ENCODE measurements around the gene ELAVL2.

The ELAVL2 gene

GRCh38 chr9:23814243-23814642 lies 11.8 kb downstream of the ELAVL2 start:
- TF ChIP-seq CTCF (IDR thresholded peaks at IDR 0.05; ENCODE audit: low read depth, low read length): no peak
- DNase-seq: no peak
- Histone ChIP-seq H3K27ac (0 out of 2 replicates have a peak overlapping the region, but pooled peaks have one; percentile 17), H3K9me3 (ENCODE audit: severe bottlenecking) (no peaks in the 10 kb centered on the region), H3K27me3 (ENCODE audit: insufficient read depth, low read depth, severe bottlenecking) (no peaks in the 10 kb centered on the region), H3K4me3 (ENCODE audit: low read depth, low read length) (no peak overlapping the region), H3K36me3 (no peaks in the 10 kb centered on the region)

DNA sequence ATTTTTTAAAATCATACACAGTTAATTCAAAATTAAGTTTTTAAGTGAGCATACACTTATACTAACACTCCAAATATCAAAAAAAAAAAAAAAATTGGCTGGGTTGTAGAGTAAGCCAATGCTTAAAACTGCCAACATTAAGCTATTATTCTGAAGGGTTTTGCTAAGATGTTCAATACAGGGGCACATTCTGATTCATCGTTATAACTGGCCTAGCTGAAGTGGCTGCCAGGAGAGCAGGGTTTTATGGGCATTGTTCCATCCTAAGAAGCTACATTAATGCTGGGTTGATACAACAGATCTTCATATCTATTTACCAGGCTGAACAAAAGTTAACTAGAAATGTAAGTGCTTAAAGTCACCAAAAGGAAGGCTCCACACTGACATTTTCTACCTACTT lies 13.4 kb downstream of the ELAVL2 start:
- no peak for TF ChIP-seq CTCF (IDR thresholded peaks at IDR 0.05; ENCODE audit: low read depth, low read length)
- Histone ChIP-seq H3K9me3 (ENCODE audit: severe bottlenecking) (no peaks in the 10 kb centered on the region), H3K36me3 (no peaks in the 10 kb centered on the region), H3K27me3 (ENCODE audit: insufficient read depth, low read depth, severe bottlenecking) (no peaks in the 10 kb centered on the region), H3K27ac (no peak overlapping the region), H3K4me3 (ENCODE audit: low read depth, low read length) (no peak overlapping the region)
- no peak for DNase-seq

GRCh38 chr9:23811633-23812032 lies 14.4 kb downstream of the ELAVL2 start:
- no peak for DNase-seq
- H3K9me3 ChIP-seq (ENCODE audit: severe bottlenecking): no peaks in the 10 kb centered on the region
- H3K36me3 ChIP-seq: no peaks in the 10 kb centered on the region
- no peak overlapping the region for H3K27ac ChIP-seq
- no peak for TF ChIP-seq CTCF (IDR thresholded peaks at IDR 0.05; ENCODE audit: low read depth, low read length)
- no peak overlapping the region for H3K4me3 ChIP-seq (ENCODE audit: low read depth, low read length)
- no peaks in the 10 kb centered on the region for H3K27me3 ChIP-seq (ENCODE audit: insufficient read depth, low read depth, severe bottlenecking)

- H3K27ac ChIP-seq: no peak overlapping the region
- no peaks in the 10 kb centered on the region for H3K9me3 ChIP-seq (ENCODE audit: severe bottlenecking)
- DNase-seq: no peak
- no peak for TF ChIP-seq CTCF (IDR thresholded peaks at IDR 0.05; ENCODE audit: low read depth, low read length)
- no peaks in the 10 kb centered on the region for H3K27me3 ChIP-seq (ENCODE audit: insufficient read depth, low read depth, severe bottlenecking)
- H3K4me3 ChIP-seq (ENCODE audit: low read depth, low read length): no peak overlapping the region
- H3K36me3 ChIP-seq: no peaks in the 10 kb centered on the region
Measured at GRCh38 chr9:23803216-23803615, 22.8 kb downstream of the ELAVL2 start.

DNA sequence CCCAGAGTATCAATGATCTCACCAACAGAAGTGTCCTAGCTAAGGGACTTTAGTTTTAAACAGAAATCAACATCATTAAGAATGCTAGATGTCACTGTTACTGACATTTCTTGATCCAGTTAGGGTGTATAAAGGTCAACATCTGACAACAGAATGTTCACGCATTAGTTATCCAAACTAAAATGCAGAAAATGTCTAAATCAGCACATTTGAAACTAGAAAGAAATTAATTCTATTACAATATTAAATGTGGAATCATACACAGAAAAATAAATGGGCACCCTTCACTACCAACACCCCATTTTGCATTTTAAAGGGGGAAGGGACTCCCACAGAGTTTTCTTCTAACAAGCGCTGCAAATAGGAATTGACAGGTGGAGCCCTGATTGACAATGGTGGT lies 24.5 kb downstream of the ELAVL2 start:
- Histone ChIP-seq H3K27ac (no peak overlapping the region), H3K27me3 (ENCODE audit: insufficient read depth, low read depth, severe bottlenecking) (no peaks in the 10 kb centered on the region), H3K4me3 (ENCODE audit: low read depth, low read length) (no peak overlapping the region), H3K9me3 (ENCODE audit: severe bottlenecking) (no peaks in the 10 kb centered on the region), H3K36me3 (no peaks in the 10 kb centered on the region)
- no peak for TF ChIP-seq CTCF (IDR thresholded peaks at IDR 0.05; ENCODE audit: low read depth, low read length)
- no peak for DNase-seq

DNA sequence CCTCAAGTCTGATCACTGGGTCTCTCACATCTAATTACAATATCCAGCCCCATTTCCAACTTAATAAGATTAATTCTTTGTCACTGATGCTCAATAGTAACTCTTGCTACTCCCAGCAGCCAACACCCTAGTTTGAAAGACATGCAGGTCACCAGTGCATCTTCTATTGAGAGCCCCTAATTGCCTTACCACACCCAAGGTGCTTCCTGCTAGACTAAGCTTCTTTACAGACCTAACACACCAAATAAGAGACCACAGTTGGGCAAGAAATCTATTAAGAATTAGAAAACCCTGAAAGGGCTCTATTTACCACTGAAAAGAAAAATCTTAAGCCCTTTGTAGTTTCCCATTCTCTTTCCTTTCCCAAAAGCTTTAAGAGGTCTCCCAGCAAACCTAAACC lies 26.5 kb downstream of the ELAVL2 start:
- Histone ChIP-seq H3K27ac (no peak overlapping the region), H3K9me3 (ENCODE audit: severe bottlenecking) (no peaks in the 10 kb centered on the region), H3K27me3 (ENCODE audit: insufficient read depth, low read depth, severe bottlenecking) (no peaks in the 10 kb centered on the region), H3K36me3 (no peaks in the 10 kb centered on the region), H3K4me3 (ENCODE audit: low read depth, low read length) (no peak overlapping the region)
- no peak for TF ChIP-seq CTCF (IDR thresholded peaks at IDR 0.05; ENCODE audit: low read depth, low read length)
- DNase-seq: no peak

Data from WERI-Rb-1 (cell line).